ENCODE results near the gene IFFO2.

DNA sequence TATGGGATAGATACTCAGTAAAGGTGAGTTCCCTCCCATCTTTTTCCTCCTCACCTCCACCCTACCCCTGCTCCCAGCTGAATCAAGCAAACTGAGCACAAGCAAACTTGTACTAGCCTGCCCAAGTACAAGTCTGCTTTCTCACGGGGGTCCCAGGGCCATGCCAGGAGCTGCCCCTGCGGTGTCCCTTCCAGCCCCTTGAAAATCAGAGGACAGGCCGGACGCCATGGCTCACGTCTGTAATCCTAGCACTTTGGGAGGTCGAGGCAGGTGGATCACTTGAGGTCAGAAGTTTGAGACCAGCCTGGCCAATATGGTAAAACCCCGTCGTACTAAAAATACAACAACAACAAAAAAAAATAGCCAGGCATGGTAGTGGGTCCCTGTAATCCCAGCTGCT lies 17.5 kb upstream of the IFFO2 start:
- TF ChIP-seq ZNF274 (IDR thresholded peaks at IDR 0.05; ENCODE audit: low read depth, low read length), result no peak
- TF ChIP-seq SUZ12 (IDR thresholded peaks at IDR 0.05; ENCODE audit: extremely low read depth, insufficient read depth, insufficient read length), result no peak
- TF ChIP-seq YY1 (IDR thresholded peaks at IDR 0.05; ENCODE audit: insufficient read depth, insufficient read length), result no peak
